Muscle of back (tissue), 11 donors: Measurements from ENCODE around the gene ADARB1. TPM values are rescaled to one million over a fixed set of nuclear protein-coding genes. Genes with fewer than 3 reads are reported as not detected.

Experiments
- DNase-seq, 3 donors: peaks; one replicate each; pipeline versions ENCODE4 v3.0.0 to v3.0.0-alpha.2; 2013
- polyA plus RNA-seq, 10 donors: library from polyadenylated mRNA; unstranded; fragments of 120-200 nt; gene quantifications; one replicate each; pipeline ENCODE4 v1.2.1, GENCODE V29; 2013; ENCODE audit not compliant: insufficient read length in 10 of 10

ADARB1 gene
- polyA plus RNA-seq, 10 donors, result 20.7 to 31.9 (median 25.8) TPM

GRCh38 chr21:45074818-45075595 lies 627 bp downstream of the ADARB1 start:
- peak in 1 of 3 donors; percentile 61 for DNase-seq

GRCh38 chr21:45075596-45076244 lies 1.3 kb downstream of the ADARB1 start:
- no peak for DNase-seq

DNA sequence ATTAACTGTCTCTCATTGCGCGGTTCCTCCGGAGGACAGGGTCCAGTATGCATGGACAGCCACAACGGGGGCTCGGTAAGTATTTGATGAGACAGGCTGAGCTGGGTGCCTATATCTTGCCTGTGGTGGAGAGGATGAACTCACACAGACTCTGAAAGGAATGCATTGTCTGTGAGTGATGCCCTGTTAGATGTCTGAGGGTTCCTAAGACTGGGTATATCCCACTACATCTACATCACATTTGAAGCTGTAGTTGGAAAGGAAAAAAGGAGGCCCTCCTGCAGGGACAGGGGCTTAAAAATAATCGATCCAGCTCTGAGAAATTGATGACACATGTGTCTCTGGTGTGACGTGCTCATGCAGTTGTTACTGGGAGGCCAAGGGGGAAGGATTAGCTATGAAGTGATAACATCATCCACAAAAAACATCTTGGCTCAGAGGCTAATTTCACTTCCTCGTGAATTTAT lies 1.9 kb downstream of the ADARB1 start:
- DNase-seq, result peak in 2 of 3 donors; percentile 34 to 57

DNA sequence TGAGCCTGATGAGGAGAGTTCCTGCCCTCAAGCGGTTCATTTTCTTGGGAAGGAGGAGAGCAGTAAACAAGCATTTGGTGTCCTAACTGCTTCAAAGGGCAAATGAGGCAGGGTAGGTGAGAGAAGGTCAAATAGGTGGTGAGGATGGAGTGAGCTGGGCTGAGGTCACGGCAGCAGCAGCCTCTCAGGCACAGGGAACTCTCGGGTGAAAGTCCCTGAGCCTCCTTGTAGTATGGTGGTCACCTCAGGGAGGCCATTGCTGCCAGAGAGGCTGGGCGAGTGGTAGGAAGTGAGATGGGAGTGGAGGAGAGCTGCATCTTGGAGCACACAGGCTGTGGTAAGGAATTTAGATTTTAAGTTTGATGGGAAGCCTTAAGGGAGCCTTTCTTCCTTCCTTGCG lies 4.0 kb downstream of the ADARB1 start:
- no peak for DNase-seq

DNA sequence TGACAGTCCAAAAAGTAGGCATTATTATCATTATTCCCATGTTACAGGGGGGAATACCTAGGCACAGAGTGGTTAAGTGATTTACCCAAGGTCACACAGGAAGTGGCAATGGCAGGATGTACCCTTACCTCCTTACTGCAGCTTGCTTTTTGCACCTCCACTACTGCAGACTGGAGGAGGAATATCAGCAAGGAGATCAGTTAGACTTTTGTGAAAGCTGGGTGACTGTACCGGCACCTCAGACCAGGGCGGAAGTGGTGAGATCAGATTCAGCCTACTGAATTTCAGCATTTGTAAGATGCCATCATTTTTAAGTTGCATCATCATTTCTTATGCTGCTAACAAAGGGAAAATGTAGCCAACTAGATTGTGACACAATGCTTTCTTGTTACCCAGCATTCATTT lies 4.5 kb downstream of the ADARB1 start:
- DNase-seq, result no peak

DNA sequence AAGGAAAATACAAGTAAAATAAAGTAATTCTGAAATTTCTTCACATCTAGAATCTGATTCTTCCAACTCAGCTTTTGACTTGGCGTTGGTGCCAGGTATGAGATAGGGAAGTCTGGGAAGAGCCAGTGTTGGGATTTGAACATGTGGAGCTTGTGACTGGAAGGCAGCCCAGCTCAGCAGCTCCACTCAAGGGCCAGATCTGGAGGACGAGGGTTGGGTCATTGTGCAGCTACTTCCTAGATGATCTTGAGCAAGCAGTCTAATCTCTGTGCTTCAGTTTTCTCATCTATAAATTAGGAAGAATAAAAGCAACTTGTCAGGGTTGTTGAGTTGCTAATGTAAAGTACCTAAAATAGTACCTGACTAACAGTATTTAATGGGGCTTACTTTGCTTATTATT lies 5.0 kb downstream of the ADARB1 start:
- DNase-seq, result no peak

DNA sequence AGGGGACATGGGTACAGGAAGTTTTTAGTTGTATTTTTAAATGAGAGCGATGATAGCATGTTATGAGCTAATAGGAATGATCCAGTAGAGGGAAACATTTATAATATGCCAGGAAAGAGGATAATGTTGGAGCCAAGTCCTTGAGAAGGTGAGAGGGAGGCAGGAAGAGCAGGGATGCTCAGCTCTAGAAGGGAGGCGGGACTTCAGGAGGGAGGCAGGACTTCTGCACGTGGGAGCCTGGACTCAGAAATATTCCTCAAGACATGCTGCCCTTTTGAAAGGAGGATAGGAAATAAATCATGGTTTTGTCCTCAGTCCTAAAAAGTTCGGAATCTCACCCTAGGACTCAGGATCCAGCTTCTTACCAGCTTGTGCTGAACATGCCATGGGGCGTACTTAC lies 5.9 kb downstream of the ADARB1 start:
- no peak for DNase-seq

- DNase-seq, result no peak
These were observed 6.4 kb downstream of the ADARB1 start for GRCh38 chr21:45080639-45081414.

DNA sequence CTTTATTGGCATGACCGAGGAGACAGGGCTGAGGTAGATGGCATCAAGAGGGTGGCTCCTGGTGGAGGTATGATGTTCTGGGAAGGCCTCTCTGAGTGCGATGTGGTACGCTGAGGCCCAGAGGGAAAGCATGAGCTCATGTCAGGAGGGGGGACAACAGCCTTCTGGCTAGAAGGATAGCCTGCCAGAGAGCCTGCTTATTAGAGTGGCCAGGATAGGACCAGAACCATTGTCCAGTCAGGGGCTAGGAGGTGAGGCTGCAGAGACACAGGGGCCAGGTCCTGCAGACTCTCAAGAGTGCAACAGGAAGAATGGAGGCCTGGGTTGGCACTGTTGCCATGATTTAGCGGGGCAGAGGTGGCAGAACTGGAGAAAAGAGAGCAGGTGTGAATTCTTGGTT lies 7.3 kb downstream of the ADARB1 start:
- no peak for DNase-seq

DNA sequence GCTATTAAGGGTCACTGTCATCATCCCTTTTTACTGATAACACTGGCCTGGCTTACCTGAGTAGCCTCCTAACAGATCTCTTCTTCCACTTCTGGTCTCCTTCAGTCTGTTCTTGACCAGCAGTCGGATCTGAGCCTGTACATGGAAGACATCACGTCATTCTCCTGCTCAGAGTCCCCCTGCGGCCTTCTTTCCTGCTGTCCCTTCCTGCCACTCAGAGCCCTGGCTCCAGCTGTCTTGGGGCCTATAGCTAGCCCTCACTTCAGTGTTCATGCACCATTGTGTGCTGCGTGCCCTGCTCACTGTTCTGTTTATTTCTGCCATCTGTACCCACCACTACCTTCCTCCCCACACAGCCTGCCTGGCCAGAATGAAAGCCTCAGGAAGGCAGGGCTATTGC lies 8.4 kb downstream of the ADARB1 start:
- no peak for DNase-seq

- DNase-seq, result no peak
These were observed 9.7 kb downstream of the ADARB1 start for GRCh38 chr21:45084121-45084520.

GRCh38 chr21:45084881-45085536 lies 10.6 kb downstream of the ADARB1 start:
- no peak for DNase-seq

GRCh38 chr21:45085700-45086099 lies 11.3 kb downstream of the ADARB1 start:
- no peak for DNase-seq

- DNase-seq, result no peak
These were observed 12.1 kb downstream of the ADARB1 start for GRCh38 chr21:45086337-45086958.

GRCh38 chr21:45087022-45087823 lies 12.8 kb downstream of the ADARB1 start:
- no peak for DNase-seq

GRCh38 chr21:45088116-45088515 lies 13.7 kb downstream of the ADARB1 start:
- DNase-seq, result no peak

- DNase-seq, result no peak
These were observed 14.3 kb downstream of the ADARB1 start for GRCh38 chr21:45088729-45089128.

DNA sequence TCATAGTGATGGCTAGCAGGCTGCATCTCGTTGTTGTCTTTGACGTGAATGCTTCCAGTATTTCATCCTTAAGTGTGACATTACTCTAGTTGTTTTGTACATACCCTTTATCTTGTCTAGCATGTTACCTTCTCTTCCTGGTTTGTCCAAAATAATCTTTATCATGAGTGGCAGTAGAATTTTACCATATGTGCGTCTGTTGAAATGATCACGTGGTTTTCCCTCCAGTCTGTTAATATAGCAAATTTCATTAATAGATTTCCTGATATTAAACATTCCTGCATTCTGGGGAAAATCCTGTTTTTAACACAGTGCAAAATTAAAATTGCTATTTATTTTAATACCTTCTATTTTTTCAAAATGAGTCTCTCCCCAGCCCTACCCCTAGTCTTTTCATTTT lies 15.6 kb downstream of the ADARB1 start:
- no peak for DNase-seq

- no peak for DNase-seq
These were observed 16.6 kb downstream of the ADARB1 start for GRCh38 chr21:45090966-45091365.

DNA sequence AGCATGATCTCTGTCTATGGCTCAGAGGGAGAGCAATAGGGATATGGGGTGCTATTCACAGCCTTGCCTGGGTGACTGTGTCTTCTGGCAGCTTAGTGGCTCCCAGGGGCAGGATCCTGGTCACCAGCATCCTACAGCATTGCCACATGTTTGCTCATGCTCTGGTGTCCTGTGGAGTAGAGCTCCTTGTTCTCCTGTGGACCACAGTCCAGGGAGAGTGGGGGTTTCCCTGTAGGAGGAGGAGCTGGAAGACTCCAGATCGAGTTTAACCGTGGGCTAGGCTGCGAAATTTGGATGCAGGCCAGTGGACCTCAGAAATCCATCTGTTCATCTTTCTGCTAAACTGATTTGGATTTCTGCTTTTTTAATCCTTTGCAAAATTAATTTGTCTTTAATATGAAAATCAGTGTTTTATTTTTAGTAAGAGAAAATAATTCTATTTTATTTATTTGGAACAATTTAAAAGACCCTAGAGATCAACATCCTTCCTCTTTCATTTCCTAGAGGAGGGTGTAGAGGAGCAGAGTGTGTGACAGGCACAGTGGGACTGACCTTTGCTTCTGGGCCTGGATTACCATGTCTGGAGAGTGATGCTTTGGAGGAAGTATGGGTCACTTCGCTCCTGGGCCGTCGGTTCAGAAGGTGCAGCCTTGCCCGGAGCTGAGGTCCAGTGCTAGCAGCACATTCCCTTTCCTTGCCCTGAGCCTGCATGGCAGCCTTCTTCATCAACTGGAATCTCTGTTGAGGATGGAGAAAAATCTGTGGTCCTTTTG lies 17.4 kb downstream of the ADARB1 start:
- peak in 2 of 3 donors; percentile 32 to 66 for DNase-seq
